Muscle layer of colon (tissue), 2 donors: Measurements from ENCODE around the gene TRAF7.

ENCODE experiments used
- H3K27ac ChIP-seq: one replicate; pipeline ENCODE4 v1.7.0; 2013; ENCODE audit warnings: low read depth, mild to moderate bottlenecking, low read length, moderate library complexity
- H3K27me3 ChIP-seq, 2 donors: one replicate each; pipeline ENCODE4 v1.7.0; 2013; ENCODE audit warnings: low read length in 2 of 2, mild to moderate bottlenecking in 2 of 2; ENCODE audit not compliant: insufficient read depth in 2 of 2, control insufficient read depth in 1 of 2
- H3K36me3 ChIP-seq: one replicate; pipeline ENCODE4 v1.7.0; 2013; ENCODE audit warnings: mild to moderate bottlenecking, low read length; ENCODE audit not compliant: insufficient read depth
- H3K4me1 ChIP-seq: one replicate; pipeline ENCODE4 v1.7.0; 2013; ENCODE audit warnings: mild to moderate bottlenecking, low read length; ENCODE audit not compliant: insufficient read depth
- H3K4me3 ChIP-seq, 2 donors: one replicate each; pipeline ENCODE4 v1.7.0; 2013; ENCODE audit warnings: low read length in 2 of 2, low read depth in 1 of 2, mild to moderate bottlenecking in 1 of 2, moderate library complexity in 1 of 2
- H3K9ac ChIP-seq: one replicate; pipeline ENCODE4 v1.7.0; 2013; ENCODE audit warnings: low read length
- H3K9me3 ChIP-seq: one replicate; pipeline ENCODE4 v1.7.0; 2013; ENCODE audit warnings: mild to moderate bottlenecking, low read length
- donor health status: abdominal sarcoma.
- donor health status: Adenocarcinoma of cecum.

TRAF7 gene

DNA sequence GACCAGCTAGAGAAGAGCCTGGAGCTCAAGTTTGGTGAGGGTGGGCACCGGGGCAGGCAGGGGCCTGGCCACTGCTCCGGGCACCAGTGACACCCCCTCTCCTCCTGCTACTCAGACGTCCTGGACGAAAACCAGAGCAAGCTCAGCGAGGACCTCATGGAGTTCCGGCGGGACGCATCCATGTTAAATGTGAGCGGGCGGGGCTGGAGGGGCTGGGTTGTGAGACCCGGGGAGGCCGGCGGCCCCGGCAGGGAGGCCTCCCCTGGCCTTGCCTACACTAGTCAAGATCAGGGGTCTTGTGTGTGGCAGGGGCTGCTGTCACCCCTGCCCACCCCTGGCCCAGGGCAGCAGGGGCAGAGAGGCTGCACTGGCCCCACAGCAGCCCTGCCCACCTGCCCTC, 17.8 kb downstream of the TRAF7 start:
- no peak overlapping the region for H3K9ac ChIP-seq
- no peaks in the 10 kb centered on the region for H3K9me3 ChIP-seq
- H3K27ac ChIP-seq, result no peak overlapping the region
- no peaks in the 10 kb centered on the region for H3K27me3 ChIP-seq
- peaks cover 34% of the 10 kb centered on the region for H3K36me3 ChIP-seq
- H3K4me1 ChIP-seq, result no peaks in the 10 kb centered on the region
- no peak overlapping the region for H3K4me3 ChIP-seq

DNA sequence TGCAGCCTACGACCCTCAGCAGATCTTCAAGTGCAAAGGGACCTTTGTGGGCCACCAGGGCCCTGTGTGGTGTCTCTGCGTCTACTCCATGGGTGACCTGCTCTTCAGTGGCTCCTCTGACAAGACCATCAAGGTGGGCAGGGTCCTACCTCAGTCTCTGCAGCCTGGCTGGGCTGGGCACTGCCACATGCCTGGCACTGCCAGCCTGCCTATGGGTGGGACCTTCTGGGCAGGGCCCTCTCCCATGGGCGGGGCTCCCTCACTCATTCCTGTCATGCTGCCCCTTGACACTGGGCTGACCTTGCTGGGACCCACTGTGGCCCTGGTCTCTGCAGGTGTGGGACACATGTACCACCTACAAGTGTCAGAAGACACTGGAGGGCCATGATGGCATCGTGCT, 18.3 kb downstream of the TRAF7 start:
- Histone ChIP-seq H3K4me3 (no peak overlapping the region), H3K27ac (no peak overlapping the region), H3K4me1 (no peaks in the 10 kb centered on the region), H3K9ac (no peak overlapping the region), H3K36me3 (peaks cover 33% of the 10 kb centered on the region), H3K27me3 (no peaks in the 10 kb centered on the region), H3K9me3 (no peaks in the 10 kb centered on the region)

DNA sequence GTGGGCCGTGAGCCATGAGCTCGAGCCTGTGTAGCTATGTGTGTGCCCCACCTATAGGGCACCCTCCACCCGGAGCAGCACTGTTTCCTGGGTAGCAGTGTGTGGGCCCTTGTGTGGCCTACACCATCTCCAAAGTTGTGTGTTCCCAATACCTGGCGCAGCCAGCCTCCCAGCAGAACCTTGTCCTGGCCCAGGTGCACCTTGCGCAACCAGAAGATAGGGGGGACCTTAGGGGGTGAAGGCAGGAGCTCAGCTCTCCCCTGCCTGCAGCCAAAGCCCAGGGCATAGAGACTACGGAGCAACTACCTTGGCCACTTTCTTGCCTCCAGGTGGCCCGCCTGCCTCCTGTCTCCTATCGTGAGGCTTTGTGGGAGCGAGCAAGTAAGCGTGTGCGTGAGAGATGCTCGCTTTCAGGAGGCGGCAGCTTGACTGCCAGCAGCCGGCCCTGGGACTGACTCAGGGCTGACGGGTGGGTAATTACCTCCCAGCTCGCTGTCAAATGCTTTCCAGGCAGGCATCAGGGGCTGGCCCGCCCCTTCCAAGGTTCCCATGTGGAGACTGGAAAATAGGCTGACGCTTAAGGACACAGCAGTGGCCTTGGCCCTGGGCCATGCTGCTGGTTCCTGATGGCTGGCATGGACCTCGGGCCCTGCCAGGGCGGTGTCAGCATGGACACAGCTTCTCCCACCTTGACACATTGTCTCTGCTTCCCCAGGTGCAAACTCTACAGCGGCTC, 19.0 kb downstream of the TRAF7 start:
- Histone ChIP-seq H3K9me3 (no peaks in the 10 kb centered on the region), H3K27me3 (no peaks in the 10 kb centered on the region), H3K27ac (no peak overlapping the region), H3K4me1 (no peaks in the 10 kb centered on the region), H3K9ac (no peak overlapping the region), H3K36me3 (peaks cover 33% of the 10 kb centered on the region), H3K4me3 (no peak overlapping the region)

DNA sequence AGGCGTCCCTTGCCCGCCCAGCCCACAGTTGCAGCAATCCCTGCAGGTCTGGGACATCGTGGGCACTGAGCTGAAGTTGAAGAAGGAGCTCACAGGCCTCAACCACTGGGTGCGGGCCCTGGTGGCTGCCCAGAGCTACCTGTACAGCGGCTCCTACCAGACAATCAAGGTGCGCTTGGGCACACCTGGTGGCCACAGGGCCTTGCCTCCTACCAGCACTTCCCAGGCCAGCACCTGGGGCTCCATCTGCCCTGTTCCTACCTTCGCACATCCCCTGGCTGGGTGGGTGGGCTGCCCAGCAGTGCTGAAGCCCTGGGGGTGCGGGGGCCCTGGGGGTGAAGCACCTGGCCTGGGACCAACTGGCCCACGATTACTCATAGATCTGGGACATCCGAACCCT, 19.9 kb downstream of the TRAF7 start:
- Histone ChIP-seq H3K9ac (no peak overlapping the region), H3K4me1 (no peaks in the 10 kb centered on the region), H3K27me3 (no peaks in the 10 kb centered on the region), H3K27ac (no peak overlapping the region), H3K4me3 (no peak overlapping the region), H3K9me3 (no peaks in the 10 kb centered on the region), H3K36me3 (peaks cover 33% of the 10 kb centered on the region)

DNA sequence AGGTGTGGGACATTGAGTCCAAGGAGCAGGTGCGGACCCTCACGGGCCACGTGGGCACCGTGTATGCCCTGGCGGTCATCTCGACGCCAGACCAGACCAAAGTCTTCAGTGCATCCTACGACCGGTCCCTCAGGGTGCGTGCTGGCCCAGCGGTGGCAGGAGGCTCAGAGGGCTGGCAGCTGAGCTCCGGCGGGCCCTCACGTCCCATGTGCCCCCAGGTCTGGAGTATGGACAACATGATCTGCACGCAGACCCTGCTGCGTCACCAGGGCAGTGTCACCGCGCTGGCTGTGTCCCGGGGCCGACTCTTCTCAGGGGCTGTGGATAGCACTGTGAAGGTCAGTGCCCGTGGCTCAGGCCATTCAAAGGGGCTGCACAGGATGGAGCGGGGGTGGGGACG, 20.5 kb downstream of the TRAF7 start:
- Histone ChIP-seq H3K27me3 (no peaks in the 10 kb centered on the region), H3K4me3 (no peak overlapping the region), H3K27ac (no peak overlapping the region), H3K36me3 (peaks cover 33% of the 10 kb centered on the region), H3K9ac (no peak overlapping the region), H3K4me1 (no peaks in the 10 kb centered on the region), H3K9me3 (no peaks in the 10 kb centered on the region)

DNA sequence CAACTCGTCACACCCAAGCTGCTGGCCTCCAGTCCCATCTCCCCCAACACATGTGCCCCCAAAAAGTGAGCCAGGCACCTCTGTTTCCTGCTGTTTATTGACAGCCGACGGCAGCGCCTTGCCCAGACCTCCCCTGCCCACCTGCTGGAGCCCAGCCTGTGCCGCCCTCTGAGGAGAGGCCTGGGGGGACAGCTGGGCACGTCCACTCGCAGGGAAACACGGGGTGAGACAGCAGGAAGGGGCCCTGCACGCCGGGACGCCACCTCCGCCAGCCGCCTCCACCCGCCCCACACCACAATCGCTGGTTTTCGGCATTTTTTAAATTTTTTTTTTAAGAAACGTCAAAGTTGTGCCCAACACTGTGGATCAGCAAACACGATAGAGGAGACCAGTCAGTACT, 21.5 kb downstream of the TRAF7 start:
- peaks cover 33% of the 10 kb centered on the region for H3K36me3 ChIP-seq

DNA sequence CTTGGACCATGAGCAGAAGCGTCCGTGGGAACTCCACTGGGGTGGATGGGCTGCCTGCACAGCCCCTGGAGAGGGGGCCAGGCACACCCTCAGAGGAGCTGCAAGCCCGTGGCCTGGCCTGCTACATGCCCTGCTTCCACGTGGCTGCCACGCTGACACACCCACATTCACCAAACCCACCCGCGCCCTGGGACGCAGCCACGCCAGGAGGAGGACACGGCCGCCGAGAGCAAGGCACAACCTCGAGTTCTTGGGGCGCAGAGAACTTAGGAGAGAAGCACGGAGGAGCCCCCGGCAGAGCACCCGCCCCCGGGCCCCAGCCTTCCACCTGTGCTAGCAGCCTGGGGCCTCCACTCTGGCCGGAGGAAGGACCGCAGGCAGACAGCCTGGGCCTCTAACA, 22.0 kb downstream of the TRAF7 start:
- Histone ChIP-seq H3K4me1 (no peaks in the 10 kb centered on the region), H3K4me3 (no peak overlapping the region), H3K9ac (no peak overlapping the region), H3K36me3 (peaks cover 33% of the 10 kb centered on the region), H3K9me3 (no peaks in the 10 kb centered on the region), H3K27ac (no peak overlapping the region), H3K27me3 (no peaks in the 10 kb centered on the region)

More for the DNA sequence above, 21.5 kb downstream of the TRAF7 start:
- H3K9me3 ChIP-seq, result no peaks in the 10 kb centered on the region
- no peak overlapping the region for H3K27ac ChIP-seq
- H3K4me1 ChIP-seq, result no peaks in the 10 kb centered on the region
- H3K27me3 ChIP-seq, result no peaks in the 10 kb centered on the region
- no peak overlapping the region for H3K9ac ChIP-seq
- no peak overlapping the region for H3K4me3 ChIP-seq

DNA sequence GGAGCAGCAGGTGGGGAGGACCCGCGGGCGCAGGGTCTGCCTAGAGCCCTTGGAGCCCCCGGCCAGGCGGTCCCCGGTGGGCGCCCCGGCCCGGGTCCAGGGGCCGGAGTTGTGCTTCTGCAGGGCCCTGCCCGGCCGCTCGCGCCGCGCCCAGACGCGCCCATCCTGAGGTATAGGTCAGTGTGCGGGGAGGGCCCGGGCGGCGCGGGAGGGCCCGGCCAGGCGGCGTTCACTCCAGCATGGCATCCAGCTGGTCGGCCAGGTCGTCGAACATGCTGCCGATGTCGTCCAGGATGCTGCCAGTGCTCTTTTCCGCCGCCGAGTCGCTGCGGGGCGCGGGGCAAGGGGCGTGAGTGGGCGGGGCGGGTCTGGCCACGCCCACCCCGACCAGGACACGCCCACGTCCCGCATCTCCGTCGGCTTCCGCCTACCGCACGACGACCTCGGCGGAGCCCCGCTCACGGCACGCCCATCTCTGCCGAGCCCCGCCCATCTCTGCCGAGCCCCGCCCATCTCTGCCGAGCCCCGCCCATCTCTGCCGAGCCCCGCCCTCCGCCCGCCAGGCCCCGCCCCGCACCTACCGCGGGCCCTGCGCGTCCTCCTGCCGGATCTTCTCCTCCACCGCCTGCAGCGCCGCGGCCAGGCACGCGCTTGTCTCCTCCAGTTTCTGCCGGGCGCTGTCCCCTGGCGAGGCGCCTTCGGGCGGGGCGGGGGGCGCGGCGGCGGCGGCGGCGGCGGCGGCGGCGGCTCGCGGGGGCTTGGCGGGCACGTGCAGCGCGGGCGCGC, 22.9 kb downstream of the TRAF7 start:
- no peaks in the 10 kb centered on the region for H3K27me3 ChIP-seq

DNA sequence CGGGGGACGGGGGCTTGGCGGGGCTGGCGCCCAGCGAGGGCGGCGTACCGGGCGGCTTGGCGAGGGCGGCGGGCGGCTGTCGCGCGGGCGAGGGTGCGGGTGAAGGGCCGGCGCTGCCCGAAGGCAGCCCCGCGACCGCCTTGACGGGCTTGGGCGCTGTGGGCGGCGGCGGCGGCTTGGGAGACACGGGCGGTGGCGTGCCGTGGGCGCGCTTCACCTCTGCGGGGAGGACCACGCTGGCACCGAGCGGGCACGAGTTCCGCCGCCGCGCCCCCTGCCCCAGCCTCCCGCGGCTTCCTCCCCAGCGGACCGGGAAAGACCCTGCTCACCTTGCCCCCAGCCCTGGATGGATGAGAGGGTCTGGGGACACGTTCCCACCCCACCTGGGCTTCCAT, 23.5 kb downstream of the TRAF7 start:
- Histone ChIP-seq H3K9me3 (no peaks in the 10 kb centered on the region), H3K36me3 (peaks cover 23% of the 10 kb centered on the region), H3K27me3 (no peaks in the 10 kb centered on the region), H3K4me1 (no peaks in the 10 kb centered on the region), H3K9ac (no peak overlapping the region), H3K4me3 (no peak overlapping the region), H3K27ac (no peak overlapping the region)

More for the DNA sequence above, 22.9 kb downstream of the TRAF7 start:
- Histone ChIP-seq H3K27ac (no peak overlapping the region), H3K9me3 (no peaks in the 10 kb centered on the region), H3K4me3 (no peak overlapping the region), H3K9ac (no peak overlapping the region), H3K4me1 (no peaks in the 10 kb centered on the region), H3K36me3 (peaks cover 26% of the 10 kb centered on the region)

DNA sequence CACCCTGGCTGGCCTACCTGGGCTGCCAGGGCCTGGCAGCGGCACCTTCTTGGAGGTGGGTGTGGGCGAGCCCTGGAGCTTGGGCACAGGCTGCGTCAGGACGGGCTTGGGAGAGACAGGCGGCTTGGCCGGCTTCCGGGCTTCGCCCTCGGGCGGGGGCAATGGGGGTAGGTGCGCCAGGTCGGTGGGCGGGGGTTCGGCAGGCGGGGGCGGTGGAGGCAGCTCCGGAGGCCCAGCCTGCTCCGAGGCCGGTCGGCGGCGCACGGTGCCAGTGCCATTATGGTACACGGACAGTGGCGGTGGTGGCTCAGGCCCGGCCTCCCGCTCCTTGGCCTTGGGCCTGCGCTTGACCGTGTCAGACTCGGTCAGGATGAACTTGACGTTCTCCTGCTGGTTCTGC, 24.0 kb downstream of the TRAF7 start:
- H3K4me1 ChIP-seq, result no peaks in the 10 kb centered on the region
- H3K9ac ChIP-seq, result no peak overlapping the region
- peaks cover 19% of the 10 kb centered on the region for H3K36me3 ChIP-seq
- no peak overlapping the region for H3K27ac ChIP-seq
- no peak overlapping the region for H3K4me3 ChIP-seq
- no peaks in the 10 kb centered on the region for H3K27me3 ChIP-seq
- no peaks in the 10 kb centered on the region for H3K9me3 ChIP-seq

DNA sequence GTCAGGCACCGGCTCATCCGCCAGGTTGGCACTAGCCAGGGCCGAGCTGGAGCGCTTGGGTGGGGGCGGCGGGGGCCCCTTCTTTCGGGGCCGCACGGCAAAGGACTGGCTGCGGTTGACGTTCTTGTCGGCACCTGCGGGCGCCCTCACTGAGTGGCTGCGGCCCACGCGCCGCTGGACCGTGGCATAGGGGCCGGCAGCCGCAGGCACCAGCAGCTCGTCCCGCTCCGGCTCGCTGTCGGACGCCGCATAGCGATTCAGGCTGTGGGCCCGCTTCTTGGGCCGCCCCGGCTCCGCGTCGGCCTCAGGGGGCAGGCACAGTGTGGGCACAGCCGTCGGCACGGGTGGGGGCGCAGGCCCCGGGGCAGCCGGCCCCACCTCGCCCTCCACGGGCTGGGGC, 24.9 kb downstream of the TRAF7 start:
- Histone ChIP-seq H3K36me3 (peaks cover 10% of the 10 kb centered on the region), H3K9ac (no peak overlapping the region), H3K9me3 (no peaks in the 10 kb centered on the region), H3K4me1 (no peaks in the 10 kb centered on the region), H3K27ac (no peak overlapping the region), H3K4me3 (no peak overlapping the region), H3K27me3 (no peaks in the 10 kb centered on the region)
